Keratinocyte (primary cell): ENCODE results near the gene SPHK2.

Experiments used
- CTCF ChIP-seq, 3 experiments: IDR thresholded peaks in 1 of 3; conservative IDR thresholded peaks in 1 of 3; optimal IDR thresholded peaks in 1 of 3; 2 replicates in 2 of 3; 3 replicates in 1 of 3; pipeline versions ENCODE3 to v1.5.1; 2011; ENCODE audit warnings: low read length in 3 of 3, mild to moderate bottlenecking in 3 of 3, moderate library complexity in 2 of 3, control low read depth in 1 of 3, inconsistent platforms in 1 of 3; ENCODE audit not compliant: insufficient read depth in 2 of 3; ENCODE audit errors: extremely low read depth in 1 of 3
- EZH2 ChIP-seq: IDR thresholded peaks from one replicate; pipeline ENCODE4 v1.6.1; 2012; ENCODE audit warnings: inconsistent platforms, mild to moderate bottlenecking, low read length, moderate library complexity

DNA sequence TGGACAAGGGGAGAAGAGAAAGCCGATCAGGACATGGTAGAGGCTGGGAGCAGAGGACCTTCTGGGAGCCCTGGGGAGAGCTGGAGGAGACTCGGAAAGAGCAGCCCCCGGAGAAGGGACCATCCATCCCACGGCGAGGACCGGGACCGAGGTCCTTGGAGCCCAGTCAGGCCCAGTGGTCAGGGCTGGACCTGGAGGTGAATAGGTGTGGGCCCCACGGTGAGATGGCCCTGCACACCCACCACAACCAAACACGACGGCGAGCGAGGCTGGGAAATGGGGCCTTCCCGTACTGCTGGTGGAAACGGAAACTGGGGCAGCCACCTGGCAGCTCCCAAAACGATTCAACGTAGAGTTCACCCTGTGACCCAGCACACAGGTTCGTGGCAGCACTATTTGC is 57.2 kb downstream of the SPHK2 start:
- no peak for TF ChIP-seq CTCF (optimal IDR thresholded peaks at IDR 0.05 in 1 of 3, IDR thresholded peaks at IDR 0.05 in 1 of 3, conservative IDR thresholded peaks at IDR 0.05 in 1 of 3; ENCODE audit: extremely low read depth in 1 of 3, insufficient read depth in 2 of 3, low read length in 3 of 3)
- no peak for TF ChIP-seq EZH2
